ENCODE results near the gene DEFB132. TPM values are rescaled to one million over a fixed set of nuclear protein-coding genes. Genes with fewer than 3 reads are reported as not detected.

The DEFB132 gene
- total and polyA plus RNA-seq, 2 experiments from 2014 or later = not detected

GRCh38 chr20:219290-220115, 38.0 kb upstream of the DEFB132 start:
- peaks cover 58% of the 10 kb centered on the region for H3K27me3 ChIP-seq (ENCODE audit: insufficient read depth)
- no peaks in the 10 kb centered on the region for H3K36me3 Mint-ChIP-seq (ENCODE audit: low read depth)
- peaks cover 3% of the 10 kb centered on the region for H3K27me3 Mint-ChIP-seq (ENCODE audit: insufficient read depth, low read depth, poor library complexity)
- H3K9me3 Mint-ChIP-seq = no peaks in the 10 kb centered on the region
- no peaks in the 10 kb centered on the region for H3K4me1 Mint-ChIP-seq
- H3K9me2 ChIP-seq (ENCODE audit: insufficient read depth) = no peaks in the 10 kb centered on the region
- peak; percentile 96 for ATAC-seq
- H3K4me3 Mint-ChIP-seq = no peak overlapping the region
- TF ChIP-seq NANOG (IDR thresholded peaks at IDR 0.05; ENCODE audit: borderline replicate concordance) (no peak), EZH2phosphoT487 (IDR thresholded peaks at IDR 0.05; ENCODE audit: unreplicated experiment) (no peak), ZNF331 (CRISPR knock-in tag; IDR thresholded peaks at IDR 0.05; ENCODE audit: low read depth) (no peak), CREB1 (CRISPR knock-in tag; IDR thresholded peaks at IDR 0.05; ENCODE audit: low read depth) (no peak), JUNB (IDR thresholded peaks at IDR 0.05; ENCODE audit: unreplicated experiment) (no peak), STAT1 (IDR thresholded peaks at IDR 0.05; ENCODE audit: unreplicated experiment) (no peak)
- TF ChIP-seq, protein P1, sequence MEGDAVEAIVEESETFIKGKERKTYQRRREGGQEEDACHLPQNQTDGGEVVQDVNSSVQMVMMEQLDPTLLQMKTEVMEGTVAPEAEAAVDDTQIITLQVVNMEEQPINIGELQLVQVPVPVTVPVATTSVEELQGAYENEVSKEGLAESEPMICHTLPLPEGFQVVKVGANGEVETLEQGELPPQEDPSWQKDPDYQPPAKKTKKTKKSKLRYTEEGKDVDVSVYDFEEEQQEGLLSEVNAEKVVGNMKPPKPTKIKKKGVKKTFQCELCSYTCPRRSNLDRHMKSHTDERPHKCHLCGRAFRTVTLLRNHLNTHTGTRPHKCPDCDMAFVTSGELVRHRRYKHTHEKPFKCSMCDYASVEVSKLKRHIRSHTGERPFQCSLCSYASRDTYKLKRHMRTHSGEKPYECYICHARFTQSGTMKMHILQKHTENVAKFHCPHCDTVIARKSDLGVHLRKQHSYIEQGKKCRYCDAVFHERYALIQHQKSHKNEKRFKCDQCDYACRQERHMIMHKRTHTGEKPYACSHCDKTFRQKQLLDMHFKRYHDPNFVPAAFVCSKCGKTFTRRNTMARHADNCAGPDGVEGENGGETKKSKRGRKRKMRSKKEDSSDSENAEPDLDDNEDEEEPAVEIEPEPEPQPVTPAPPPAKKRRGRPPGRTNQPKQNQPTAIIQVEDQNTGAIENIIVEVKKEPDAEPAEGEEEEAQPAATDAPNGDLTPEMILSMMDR (conservative IDR thresholded peaks at IDR 0.05; ENCODE audit: low read depth in 2 of 2) = peak; percentile 65 to 80
- peak; percentile 78 for DNase-seq (ENCODE audit: low spot score)
- no peak overlapping the region for H3K27ac ChIP-seq (ENCODE audit: low read depth)
- H3F3A ChIP-seq (replicated peaks; ENCODE audit: low read depth) = no peaks in the 10 kb centered on the region
- no peaks in the 10 kb centered on the region for H3K36me3 ChIP-seq (ENCODE audit: insufficient read depth)
- no peaks in the 10 kb centered on the region for H3K4me1 ChIP-seq (ENCODE audit: insufficient read depth)
- no peaks in the 10 kb centered on the region for H4K20me1 ChIP-seq (replicated peaks; ENCODE audit: insufficient read depth)
- no peak overlapping the region for H3K4me3 ChIP-seq
- no peak overlapping the region for H2AFZ ChIP-seq
- no peaks in the 10 kb centered on the region for H3K79me2 ChIP-seq (replicated peaks; ENCODE audit: insufficient read depth)
- no peak overlapping the region for H3K27ac Mint-ChIP-seq
- no peak overlapping the region for H3K4me2 ChIP-seq

DNA sequence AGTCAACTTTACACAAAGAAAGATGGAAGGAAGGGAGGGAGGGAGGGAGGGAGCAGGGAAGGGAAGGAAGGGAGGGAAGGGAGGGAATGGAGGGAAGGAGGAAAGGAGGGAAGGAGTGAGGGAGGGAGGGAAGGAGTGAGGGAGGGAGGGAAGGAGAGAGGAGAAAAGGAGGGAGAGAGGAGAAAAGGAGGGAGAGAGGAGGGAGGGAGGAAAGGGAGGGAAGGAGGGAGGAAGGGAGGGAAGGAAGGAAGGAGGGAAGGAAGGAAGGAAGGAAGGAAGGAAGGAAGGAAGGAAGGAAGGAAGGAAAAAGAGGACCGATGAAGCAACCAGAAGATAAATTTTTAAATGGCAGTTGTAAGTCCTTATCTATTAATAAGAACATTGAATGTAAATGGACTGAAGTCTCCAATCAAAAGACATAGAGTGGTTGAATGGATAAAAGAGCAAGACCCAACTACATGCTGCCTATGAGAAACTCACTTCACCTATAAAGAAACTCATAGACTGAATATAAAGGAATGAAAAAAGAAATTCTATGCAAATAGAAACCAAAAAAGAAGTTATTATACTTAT, 36.2 kb upstream of the DEFB132 start:
- H3K9me3 Mint-ChIP-seq = no peaks in the 10 kb centered on the region
- H3K36me3 Mint-ChIP-seq (ENCODE audit: low read depth) = no peaks in the 10 kb centered on the region
- Histone ChIP-seq H4K20me1 (replicated peaks; ENCODE audit: insufficient read depth) (no peaks in the 10 kb centered on the region), H3K27me3 (ENCODE audit: insufficient read depth) (peaks cover 48% of the 10 kb centered on the region), H2AFZ (no peak overlapping the region), H3K79me2 (replicated peaks; ENCODE audit: insufficient read depth) (no peaks in the 10 kb centered on the region), H3K36me3 (ENCODE audit: insufficient read depth) (no peaks in the 10 kb centered on the region), H3K27ac (ENCODE audit: low read depth) (no peak overlapping the region), H3K4me2 (no peak overlapping the region), H3F3A (replicated peaks; ENCODE audit: low read depth) (no peaks in the 10 kb centered on the region), H3K4me1 (ENCODE audit: insufficient read depth) (no peaks in the 10 kb centered on the region), H3K9me2 (ENCODE audit: insufficient read depth) (no peaks in the 10 kb centered on the region), H3K4me3 (no peak overlapping the region)
- ATAC-seq (no peak), DNase-seq (ENCODE audit: low spot score) (no peak)
- TF ChIP-seq ETS1 (IDR thresholded peaks at IDR 0.05) (no peak), REST (IDR thresholded peaks at IDR 0.05; ENCODE audit: unreplicated experiment) (no peak), STAT1 (IDR thresholded peaks at IDR 0.05; ENCODE audit: unreplicated experiment) (no peak), ZNF331 (CRISPR knock-in tag; IDR thresholded peaks at IDR 0.05; ENCODE audit: low read depth) (no peak), NANOG (IDR thresholded peaks at IDR 0.05; ENCODE audit: borderline replicate concordance) (no peak), POLR2AphosphoS5 (IDR thresholded peaks at IDR 0.05; ENCODE audit: low read depth) (no peak), CREB1 (CRISPR knock-in tag; IDR thresholded peaks at IDR 0.05; ENCODE audit: low read depth) (no peak), EZH2 (IDR thresholded peaks at IDR 0.05; ENCODE audit: low read depth, unreplicated experiment) (no peak)
- TF ChIP-seq, protein P1 (conservative IDR thresholded peaks at IDR 0.05; ENCODE audit: low read depth in 2 of 2) = no peak
- peaks cover 3% of the 10 kb centered on the region for H3K27me3 Mint-ChIP-seq (ENCODE audit: insufficient read depth, low read depth, poor library complexity)
- no peaks in the 10 kb centered on the region for H3K4me1 Mint-ChIP-seq
- H3K27ac Mint-ChIP-seq = no peak overlapping the region
- no peak overlapping the region for H3K4me3 Mint-ChIP-seq

Data from GM23338 (cell line).